NCI-H1092 treated with DMSO at 0.1 percent for 48 hours (cell line): ENCODE results near the gene GPR61.

Source experiments
- DNase-seq: peaks from one replicate; lab custom pipeline; 2025; lab: John Stamatoyannopoulos, UW

The GPR61 gene

DNA sequence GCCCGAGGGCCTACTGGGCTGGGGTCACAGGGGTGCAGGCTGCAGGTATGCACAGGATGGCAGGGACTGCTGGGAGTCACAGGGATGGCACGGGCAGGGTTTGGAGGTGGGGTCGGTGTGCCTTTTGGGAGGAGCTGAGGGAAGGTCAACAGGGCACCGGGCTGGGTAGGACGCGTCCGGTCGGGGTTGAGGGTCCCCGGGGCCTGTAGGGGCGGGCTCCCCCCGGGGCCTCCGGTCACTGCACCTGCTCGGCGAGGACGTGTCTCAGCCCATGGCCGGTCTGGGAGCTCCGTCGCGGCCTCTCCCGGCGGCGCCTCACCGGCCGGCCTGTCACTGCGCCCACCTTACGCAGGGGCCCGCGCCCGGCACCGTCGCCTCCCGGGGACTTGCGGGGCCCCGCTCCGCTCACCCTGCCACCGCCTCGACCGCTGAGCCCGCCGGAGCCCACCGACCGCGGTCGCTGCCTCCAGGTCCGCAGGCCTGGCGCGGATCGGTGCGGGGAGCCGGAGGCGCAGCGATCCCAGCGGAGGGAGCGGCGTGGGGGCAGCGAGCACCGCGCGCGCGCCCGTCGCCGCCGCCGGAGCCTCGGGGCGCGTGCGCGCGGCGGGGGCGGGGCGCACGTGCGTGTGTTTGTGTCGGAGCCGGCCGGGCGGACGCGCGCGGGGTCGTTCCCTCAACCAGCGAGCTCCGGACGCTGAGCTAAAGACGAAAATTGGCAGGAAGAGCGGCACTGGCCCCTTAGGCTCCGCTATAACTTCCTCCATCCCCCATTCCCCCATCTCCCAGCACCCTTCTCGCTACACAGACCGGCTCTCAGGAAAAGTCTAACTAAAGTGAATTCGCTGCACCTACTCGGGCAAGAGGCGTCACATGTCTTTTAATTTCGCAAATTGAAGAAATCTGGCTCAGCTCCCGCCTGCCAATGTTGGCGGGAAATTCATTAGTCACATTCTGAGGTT, 30.2 kb upstream of the GPR61 start, which contains the start of gene AMIGO1:
AMIGO1 (minus strand) TSS at position 552 of the 959 bp plus-strand sequence. CDS start 815 bp downstream, outside the sequence.
- DNase-seq, result peak; percentile 59

DNA sequence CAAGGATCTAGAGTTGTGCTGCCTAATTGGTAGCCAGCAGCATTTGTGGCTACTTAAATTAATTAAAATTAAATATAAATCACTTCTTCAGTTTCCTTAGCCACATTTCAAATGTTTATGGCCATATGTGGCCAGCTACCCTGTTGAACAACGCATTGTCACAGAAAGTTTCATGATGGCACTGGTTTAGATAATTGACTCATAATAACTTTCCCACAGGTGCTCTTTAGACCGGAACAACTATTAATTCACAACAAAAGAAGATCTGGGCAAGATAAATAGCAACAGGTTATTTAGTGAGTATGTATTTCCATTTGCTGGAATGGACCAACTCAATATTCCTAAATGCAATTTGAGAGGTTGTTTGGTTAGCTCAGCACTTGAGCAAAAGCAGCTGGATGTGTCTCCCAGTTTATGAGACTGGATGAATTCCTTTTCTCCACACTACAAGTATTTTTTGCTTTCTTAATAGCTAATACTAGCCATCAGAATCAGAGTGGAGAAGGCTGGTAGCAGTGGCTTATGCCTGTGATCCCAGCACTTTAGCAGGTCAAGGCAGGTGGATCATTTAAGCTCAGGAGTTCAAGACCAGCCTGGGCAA, 26.5 kb upstream of the GPR61 start:
- no peak for DNase-seq

DNA sequence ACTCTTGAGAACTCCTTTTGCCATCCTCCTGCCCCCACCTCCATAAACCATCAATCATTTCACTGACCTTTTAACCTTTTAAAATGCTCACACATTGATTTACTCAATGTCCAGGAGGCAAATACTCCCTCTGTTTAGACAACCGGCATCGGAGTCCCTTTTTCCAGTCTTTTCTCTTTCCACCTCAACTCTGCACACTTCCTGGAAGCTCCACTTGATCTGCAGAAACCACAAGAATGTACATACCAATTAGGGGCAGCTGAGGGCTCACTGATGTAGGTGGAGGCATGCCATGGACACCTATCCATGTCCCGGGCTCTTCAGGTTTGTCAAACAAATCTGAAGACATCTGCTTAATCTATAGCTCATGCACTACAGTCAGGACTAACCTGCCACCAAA, 24.8 kb upstream of the GPR61 start:
- DNase-seq, result no peak

DNA sequence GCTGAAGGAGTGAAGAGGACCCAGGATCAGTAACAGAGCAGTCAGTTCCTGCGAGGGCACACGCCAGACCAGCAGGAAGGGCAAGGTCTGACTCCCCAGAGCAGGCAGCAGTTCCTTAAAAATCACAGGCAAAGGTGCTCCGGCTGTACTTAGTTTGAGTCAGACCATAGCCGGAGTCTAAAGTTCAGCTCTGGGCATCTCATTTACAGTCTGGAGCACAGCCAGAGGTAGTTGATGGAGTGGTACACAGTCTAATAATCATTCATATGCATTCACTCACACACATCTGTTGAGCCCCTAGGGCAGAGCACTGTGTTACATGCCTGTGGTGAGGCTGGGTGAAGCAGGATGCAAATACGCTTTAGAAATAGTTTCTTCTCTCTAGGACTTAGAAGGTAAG, 22.8 kb upstream of the GPR61 start:
- DNase-seq, result no peak

DNA sequence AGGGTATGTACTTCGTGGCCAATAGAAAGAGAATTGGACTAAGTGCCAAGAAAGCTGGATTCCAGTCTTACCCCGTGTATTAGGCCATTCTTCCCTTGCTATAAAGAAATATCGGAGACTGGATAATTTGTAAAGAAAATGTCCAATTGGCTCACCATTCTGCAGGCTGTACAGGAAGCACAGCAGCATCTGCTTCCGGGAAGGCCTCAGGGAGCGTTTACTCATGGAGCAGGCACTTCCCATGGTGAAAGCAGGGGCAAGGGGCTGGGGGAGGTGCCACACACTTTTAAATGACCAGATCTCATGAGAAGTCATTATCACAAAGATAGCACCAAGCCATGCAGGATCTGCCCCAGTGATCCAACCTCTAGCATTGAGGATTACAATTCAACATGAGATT, 22.3 kb upstream of the GPR61 start:
- DNase-seq, result no peak

DNA sequence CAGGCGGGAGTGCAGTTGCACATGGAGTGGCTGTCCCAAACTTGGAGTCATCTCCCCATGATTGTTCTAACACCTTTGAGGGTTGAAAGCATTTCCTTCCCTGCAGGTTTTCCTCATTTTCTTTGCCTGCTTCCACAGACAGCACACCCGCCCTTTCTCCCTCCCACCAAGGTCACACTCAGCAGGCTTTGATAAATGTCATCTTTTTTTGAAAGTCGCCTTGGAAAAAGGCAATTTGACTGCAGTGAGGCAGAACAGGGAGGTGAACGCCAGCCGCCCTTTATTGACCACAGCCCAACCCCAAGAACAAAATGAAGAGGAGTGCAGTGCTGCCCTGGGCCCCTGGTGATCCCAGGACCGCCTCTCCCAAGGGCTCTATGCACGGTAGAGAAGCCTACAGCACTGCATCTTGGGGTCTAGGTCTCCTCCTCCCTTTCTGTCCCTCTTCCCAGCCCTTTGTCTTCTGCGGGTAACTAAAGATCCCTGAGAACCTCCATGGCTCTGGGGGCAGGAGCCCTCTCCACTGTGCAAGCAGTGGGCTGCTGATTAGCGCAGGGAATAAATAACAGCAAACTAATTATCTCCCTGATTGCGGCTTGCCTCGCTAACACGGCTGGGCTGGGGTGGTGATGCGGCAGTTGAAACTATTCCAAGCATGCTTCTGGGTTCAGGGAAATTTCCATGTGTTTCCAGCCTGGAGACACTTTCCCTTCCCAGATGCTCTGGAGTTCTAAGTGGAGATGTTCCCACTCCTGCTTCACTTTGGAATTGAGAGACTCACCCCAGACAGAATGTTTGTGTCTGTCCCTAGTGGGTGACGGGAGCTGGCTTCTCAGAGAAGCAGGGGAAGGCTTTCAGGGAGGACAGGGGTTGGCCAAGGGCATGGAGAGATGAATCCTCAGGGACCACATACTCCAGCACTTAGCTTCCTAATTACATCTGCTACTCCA, 18.4 kb upstream of the GPR61 start:
- no peak for DNase-seq

DNA sequence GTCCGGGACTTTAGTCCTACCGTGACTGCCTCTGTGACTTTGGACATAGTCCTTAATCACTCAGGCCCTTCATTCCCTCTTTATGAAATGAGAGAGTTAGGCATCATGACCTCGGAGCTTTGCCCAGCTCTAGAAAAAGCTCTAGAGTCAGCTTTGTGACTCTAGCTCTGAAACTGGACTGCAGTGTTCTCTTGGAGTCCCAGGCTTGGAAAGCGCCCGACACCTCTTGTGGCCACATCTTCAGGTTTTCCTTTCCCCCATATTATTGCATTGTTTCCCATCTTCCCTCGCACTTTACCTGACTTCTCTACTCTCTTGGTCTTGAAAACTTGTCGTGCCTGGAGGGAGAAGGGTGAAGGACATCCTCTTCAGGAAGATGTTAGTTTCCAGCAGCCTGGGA, 17.6 kb upstream of the GPR61 start:
- DNase-seq, result no peak

DNA sequence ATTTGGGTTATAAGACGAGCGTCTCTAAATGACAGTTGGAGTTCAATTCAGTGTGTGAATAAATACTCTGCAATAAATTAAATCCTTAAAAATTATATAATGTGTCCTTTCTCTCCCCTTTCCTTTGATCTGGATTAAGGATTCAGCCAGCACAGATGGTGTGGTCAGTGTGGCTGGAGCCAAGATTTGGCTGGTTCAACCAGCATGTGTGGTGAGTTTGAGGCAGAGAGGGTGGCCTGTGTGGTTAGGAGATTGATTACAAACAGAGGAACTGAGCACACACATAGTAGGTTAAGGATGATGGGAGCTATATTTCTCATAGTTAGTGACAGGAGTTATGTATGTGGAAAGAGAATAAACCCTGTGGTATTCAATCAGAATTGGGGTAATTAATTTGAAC, 16.0 kb upstream of the GPR61 start:
- DNase-seq, result no peak

DNA sequence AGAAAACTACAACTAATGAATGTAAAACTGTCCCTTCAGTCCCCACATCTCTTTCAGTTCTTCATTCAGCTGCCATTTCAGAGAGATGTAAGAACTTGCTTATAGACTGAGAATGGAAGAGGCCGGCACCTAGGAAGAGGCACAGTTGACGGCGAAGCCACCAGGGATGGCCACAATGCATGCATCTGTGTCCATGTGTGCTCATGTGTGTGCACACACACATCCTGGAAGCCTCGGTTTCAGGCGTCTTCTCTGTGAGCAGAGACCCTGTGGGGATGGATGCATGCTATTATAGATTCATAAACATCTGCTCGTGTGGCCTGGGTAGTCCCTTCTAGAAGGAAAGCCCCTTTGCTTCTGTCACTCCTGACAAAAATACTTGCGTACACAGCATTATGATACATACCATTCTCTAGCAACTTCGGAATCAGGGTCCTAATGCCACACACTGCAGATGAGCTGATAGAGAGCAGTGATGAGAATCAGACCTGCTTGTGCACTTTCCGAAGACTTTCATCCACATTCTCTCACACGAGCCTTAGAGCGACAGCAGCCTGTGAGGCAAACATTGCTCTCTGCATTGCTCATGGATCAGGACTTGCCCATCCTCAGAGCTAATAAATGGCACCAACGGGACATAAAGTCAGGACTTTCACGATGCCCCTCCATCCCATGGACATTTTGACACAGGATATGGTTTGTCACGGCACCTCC, 12.4 kb upstream of the GPR61 start:
- no peak for DNase-seq

DNA sequence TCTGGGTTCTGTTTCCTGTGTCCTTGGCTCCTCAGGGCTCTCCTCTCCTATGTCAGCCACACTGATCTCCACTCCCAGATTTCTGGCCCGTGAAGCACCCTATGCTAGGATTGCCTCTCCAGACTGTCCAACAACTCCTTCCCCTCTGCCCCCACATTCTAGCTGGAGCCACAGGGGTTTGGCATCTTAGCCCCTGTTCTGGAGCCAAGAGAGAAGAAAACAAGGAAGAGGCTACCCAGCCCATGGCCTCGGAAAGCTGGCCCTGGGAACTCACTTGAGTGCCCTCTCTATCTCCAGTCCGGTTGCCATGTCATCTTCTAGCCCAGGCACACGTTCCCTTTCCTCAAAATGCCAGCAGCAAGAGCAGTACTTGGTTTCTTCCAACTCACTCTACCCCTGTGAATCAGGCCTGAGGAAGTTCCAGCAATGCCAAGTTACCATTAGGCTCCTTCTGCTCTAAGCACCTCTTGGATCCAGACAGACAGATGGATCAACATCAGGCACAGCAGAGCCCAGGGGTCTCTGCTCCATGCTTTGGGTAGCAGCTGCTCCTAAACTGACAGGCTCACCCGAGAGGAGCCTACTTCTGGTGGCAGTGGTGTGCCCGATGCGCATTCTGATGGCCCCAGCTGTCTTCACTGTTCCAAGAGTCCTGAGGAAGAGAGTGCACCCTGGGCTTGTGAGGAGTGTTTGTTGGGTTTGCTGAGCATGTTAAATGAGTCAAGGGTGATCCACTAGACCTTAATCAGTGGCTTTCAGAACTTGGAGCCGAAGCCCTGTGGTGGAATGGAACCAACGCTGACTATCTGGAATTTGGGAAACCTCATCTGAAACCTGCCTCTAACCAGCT, 11.6 kb upstream of the GPR61 start:
- DNase-seq, result no peak

DNA sequence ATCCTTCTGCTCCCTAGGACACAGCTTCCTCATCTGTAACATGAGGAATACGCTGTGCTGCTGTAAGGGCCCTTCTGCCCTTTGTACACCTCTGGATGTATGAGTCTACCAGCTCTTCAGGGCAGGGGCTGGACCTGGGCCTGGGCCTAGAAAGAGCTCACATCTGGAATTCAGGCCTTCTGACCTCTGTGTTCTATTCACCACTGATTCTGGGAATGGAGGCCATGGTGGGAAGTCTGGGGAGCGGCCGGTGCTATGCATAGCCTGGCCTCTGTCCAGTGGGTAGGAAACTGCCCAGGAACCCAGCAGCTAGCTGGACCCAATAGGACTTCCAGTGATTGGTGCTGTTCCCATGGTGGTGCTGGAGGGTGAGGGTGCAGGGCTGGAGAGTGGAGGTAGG, 11.0 kb upstream of the GPR61 start:
- DNase-seq, result no peak

DNA sequence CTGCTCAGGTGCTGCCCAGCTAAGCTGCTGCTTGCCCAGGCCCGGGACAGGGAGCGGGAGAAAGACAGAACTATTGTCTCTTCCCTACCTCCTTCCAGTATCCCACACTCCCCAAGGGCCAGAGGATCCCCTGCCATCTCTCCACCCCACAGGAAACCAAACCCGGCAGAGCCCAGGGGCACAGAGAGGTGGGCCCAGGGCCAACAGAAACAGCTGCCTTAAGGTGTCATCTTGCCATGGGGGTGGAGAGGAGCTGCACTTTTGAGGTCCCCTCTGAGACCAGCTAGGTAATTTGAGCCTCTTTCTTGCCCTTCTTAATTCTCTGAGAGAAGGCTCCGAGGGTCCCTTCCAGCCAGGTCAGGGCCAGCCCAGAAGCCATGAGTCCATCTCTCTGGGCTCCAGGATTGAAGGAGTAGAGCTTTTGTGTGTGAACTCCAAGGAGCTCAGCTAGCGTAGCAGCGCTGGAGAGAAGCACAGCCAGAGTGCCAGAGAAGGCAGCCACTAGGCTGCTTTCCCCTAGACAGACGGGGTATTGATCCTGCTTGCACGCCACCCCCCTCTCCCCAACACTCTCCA, 9.7 kb upstream of the GPR61 start:
- DNase-seq, result peak; percentile 85

DNA sequence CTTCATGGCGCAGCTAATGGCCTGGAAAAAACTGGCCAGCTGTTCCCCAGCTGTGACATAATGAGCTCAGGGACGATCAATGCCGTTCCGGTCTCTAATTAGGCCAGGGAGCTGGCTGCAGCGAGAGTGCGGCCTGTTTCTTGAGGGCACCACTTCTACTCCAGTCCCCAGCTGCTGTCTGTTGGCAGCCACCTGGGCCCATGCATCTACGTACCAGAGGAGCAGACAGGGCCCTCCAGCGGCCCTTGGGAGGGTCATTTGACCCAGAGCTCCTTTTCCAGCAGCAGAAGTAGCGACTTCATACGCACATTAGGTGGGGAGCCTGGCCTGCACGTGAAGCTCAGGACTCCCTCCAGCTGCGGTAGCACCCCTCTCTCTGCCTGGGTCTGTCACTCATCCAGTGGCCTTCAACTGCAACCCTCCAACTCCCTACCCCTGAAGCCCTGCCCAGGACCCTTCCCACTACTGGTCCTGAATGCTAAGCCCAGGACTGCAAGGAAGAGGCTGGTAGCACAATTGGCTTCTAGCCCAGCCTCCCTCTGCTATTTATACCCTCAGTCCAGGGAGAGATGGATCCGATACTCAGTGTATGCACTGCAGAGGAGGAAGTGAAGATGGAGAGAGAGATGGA, 9.1 kb upstream of the GPR61 start:
- DNase-seq, result peak; percentile 92

DNA sequence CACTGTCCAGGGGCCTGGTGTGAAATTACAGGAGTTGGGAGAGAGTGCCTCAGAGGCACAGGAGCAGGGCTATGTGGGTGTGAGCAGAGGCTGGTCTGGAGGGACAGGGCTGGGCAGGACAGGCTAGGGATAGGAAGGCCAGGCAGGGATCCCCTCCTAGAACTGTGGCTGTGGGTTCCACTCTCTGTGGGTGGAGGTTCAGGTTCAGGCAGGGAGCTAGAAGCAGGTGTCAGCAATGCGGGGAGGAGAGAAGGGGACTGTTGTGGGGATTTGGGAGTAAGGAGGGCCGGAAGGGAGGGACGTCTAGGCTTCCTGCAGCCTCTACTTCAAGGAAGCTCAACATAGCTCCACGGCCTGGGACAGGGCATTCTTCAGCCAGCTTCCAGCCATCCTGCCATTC, 8.3 kb upstream of the GPR61 start:
- DNase-seq, result no peak

DNA sequence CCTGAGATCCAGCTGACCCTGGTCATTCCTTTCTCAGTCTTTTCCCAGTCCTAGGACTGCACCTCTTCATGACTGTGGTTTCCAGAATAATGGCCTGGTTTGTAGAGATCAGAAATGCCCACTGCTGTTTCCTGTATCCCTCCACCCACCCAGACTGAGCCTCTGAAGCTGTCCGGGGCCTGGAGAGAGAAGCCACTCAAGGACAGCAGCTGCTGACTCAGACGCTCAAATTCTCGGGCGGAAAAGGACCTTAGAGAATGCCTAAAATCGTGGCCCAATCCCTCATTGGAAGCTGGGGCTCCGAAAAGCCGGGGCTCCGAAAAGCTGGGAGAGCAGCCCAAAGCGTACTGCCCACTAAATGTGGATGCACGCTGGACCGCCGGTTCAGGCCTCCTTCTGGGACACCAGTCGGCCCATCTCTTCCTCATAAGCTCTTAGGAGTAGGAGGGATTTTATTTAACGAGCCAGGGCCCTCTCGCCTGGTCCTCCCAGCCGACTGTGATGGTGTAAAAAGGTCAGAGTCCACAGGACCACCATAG, 7.8 kb upstream of the GPR61 start:
- no peak for DNase-seq

DNA sequence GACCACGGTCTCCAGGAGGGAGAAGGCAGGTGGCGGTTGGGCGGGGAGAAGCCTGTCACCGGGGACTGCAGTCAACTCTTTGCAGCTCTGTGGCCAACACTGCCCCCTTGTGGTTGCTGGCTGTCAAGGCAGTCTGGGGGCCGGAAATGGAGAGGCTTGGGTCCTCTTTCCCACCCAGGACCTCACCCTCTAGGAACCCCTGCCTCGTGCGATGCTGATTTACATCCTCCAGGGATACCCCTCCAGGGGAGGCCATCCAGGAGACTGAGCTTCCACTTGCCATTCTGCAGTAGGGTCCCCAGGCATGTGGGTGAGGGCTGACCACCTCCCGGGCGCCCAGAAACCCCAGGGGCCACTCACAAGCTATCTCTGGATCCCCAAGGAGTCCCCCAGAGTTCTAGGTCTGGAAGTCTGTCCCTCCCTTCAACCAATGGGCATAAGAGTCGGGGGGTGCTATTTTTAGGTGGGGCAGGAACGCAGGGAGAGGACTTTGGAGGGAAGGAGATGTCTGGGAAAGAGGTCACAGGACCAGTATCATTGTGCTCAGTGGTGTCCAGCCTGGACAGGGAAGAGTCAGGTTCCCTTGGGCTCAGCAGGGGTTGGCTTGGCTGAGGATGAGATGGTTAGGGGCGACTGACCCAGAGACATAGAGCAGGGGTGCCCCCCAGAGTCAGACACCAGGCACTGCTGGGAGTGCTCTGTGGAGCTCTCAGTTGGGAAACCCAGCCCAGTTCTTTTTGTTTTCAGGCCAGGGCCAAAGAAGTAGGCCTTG, 7.1 kb upstream of the GPR61 start:
- peak; percentile 75 for DNase-seq

DNA sequence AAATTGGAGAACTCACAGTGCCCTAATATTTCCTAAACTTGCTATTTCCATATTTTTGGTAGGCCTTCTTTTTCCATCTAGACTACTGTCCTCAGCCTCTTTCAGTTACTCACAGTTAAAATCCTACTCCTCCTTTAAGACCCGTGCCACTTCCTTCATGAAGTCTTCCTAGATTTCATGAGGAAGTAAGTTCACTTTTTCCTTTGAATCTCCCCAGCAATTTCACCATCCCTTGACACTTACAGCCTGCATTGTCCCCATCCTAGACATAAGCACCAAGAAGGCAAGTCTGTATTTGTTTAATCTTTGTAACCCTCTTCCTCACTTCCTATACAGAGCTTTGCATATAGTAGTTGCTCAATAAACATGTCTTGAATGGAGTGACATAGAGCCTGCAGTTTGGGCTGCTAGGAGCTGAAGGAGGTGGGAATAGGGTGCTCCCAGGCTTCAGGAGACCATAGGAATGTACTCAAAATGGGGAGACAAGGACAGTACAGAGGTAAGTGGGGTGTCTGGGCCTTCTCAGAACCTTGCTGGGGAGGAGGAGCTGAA, 5.3 kb upstream of the GPR61 start:
- no peak for DNase-seq

DNA sequence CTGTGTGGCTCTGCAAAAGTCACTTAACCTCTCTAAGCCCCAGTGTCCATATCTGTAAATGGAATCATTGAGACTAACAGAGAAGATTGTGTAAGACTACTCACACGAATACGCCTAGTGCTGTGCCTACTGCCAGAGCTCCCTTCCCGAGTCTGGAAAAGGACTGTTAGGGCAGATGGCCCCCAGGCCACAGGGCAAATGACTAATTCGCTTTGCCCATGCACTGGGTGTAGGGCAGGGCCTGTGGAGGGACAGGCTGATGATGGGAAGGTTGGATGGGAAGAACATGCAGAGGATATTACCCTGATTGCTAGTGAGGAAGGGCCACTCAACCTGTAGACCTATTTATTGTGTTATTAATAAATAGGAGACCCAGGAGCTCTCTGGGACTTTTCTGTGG, 4.2 kb upstream of the GPR61 start:
- DNase-seq, result no peak
